GM12878 (cell line): ENCODE measurements around the gene PKM. TPM values are rescaled to one million over a fixed set of nuclear protein-coding genes. Genes with fewer than 3 reads are reported as not detected.

Source experiments
- ATAC-seq: fragments of 200-7000 bp; cut with Tn5 transposase; 3 replicates; pipeline ENCODE4 v1.9.1; 2020; ENCODE audit warnings: mild to moderate bottlenecking, moderate library complexity
- BruUV-seq: library from RNA; stranded (reverse); fragments of 400-500 nt; replicated peaks from 2 replicates; lab custom pipeline; 2021; lab: Mats Ljungman, UMichigan
- CTCF ChIA-PET: fragments of 300-600 bp; sonication (Branson Sonifier 250); formaldehyde crosslinking; extraction: SDS; loops from one replicate; lab custom pipeline; 2021; ENCODE audit warnings: inconsistent platforms; lab: Yijun Ruan, JAX
- POLR2A ChIA-PET: fragments of 350-600 bp; formaldehyde crosslinking; extraction: SDS; loops from one replicate; lab custom pipeline; 2021; ENCODE audit warnings: inconsistent platforms; lab: Charles Lee
- RAD21 ChIA-PET: fragments of 300-600 bp; sonication (Branson Sonifier 250); formaldehyde crosslinking; loops from one replicate; lab custom pipeline; 2023; ENCODE audit warnings: antibody characterized with exemption; ENCODE audit not compliant: unreplicated experiment; lab: Charles Lee
- SMC1A ChIA-PET: fragments of 300-600 bp; sonication (Branson Sonifier 250); formaldehyde crosslinking; loops from one replicate; lab custom pipeline; 2023; ENCODE audit not compliant: unreplicated experiment, uncharacterized antibody; lab: Charles Lee
- DNase-seq: peaks from one replicate; pipeline ENCODE4 v3.0.0-alpha.2; 2011; ENCODE audit warnings: low read depth, low spot score
- FAIRE-seq: peaks from 3 replicates; lab custom pipeline; 2011; peaks lifted over from hg19 to GRCh38; lab: Jason Lieb, UNC
- H2AFZ ChIP-seq: 2 replicates; pipeline ENCODE4 v1.6.0; 2011; ENCODE audit warnings: low read depth, low read length, control low read depth; ENCODE audit not compliant: control insufficient read depth
- H3K27ac ChIP-seq: 2 replicates; pipeline ENCODE4 v1.5.1; 2011; ENCODE audit warnings: control low read depth; ENCODE audit not compliant: control insufficient read depth, insufficient read depth
- H3K27me3 ChIP-seq, 2 experiments: replicated peaks in 1 of 2; 2 replicates each; pipeline versions ENCODE4 v1.6.0 to v1.6.1; 2011; ENCODE audit warnings: low read length in 1 of 2; ENCODE audit not compliant: control insufficient read depth in 2 of 2, insufficient read depth in 2 of 2
- H3K36me3 ChIP-seq, 2 experiments: 2 replicates each; pipeline ENCODE4 v1.5.1; 2011; ENCODE audit warnings: low read length in 1 of 2; ENCODE audit not compliant: control insufficient read depth in 2 of 2, insufficient read depth in 2 of 2
- H3K4me1 ChIP-seq: 2 replicates; pipeline ENCODE4 v1.6.1; 2011; ENCODE audit warnings: mild to moderate bottlenecking, low read length, moderate library complexity, mixed read lengths; ENCODE audit not compliant: control insufficient read depth, insufficient read depth
- H3K4me2 ChIP-seq: 2 replicates; pipeline ENCODE4 v1.6.0; 2011; ENCODE audit warnings: control low read depth; ENCODE audit not compliant: control insufficient read depth, insufficient read depth
- H3K4me3 ChIP-seq: fragments of 200-600 bp; sonication (generic); 2 replicates; pipeline ENCODE4 v1.5.1; 2016
- H3K79me2 ChIP-seq: 2 replicates; pipeline ENCODE4 v1.6.0; 2011; ENCODE audit warnings: low read length; ENCODE audit not compliant: control insufficient read depth, insufficient read depth
- H3K9ac ChIP-seq: 2 replicates; pipeline ENCODE4 v1.8.0; 2011; ENCODE audit warnings: low read length, control low read depth, mixed read lengths; ENCODE audit not compliant: control insufficient read depth, insufficient read depth
- H3K9me3 ChIP-seq: replicated peaks from 3 replicates; pipeline ENCODE4 v1.5.1; 2011; ENCODE audit warnings: mild to moderate bottlenecking, low read length; ENCODE audit not compliant: control insufficient read depth, insufficient read depth
- H4K20me1 ChIP-seq: 2 replicates; pipeline ENCODE4 v1.6.0; 2011; ENCODE audit not compliant: control insufficient read depth, insufficient read depth
- WGBS: methylation state at CpG from one replicate; pipeline ENCODE4 v1.1.6; 2016; ENCODE audit warnings: low lambda C conversion rate; ENCODE audit not compliant: insufficient replicate concordance, insufficient coverage; ENCODE audit errors: missing lambda C conversion rate; 5-methylcytosine and 5-hydroxymethylcytosine counted together
- in situ Hi-C: fragments of 300-500 bp; cut with MboI; formaldehyde crosslinking; loops from 9 replicates; pipeline ENCODE4 v1.14.3; 2018; ENCODE audit warnings: mixed read lengths
- intact Hi-C: fragments of 100-400 bp; cut with micrococcal nuclease; formaldehyde crosslinking; loops from one replicate; pipeline ENCODE4 v1.14.2; 2022; ENCODE audit not compliant: unreplicated experiment
- polyA plus RNA-seq, 11 experiments: library from polyadenylated mRNA; depleted of rRNA in 4 of 11; unstranded in 6 of 11; stranded (reverse) in 5 of 11; fragments of >200 nt; fragmentation: Nextera tagmentation in 4 of 11; fragmentation: Illumina TruSeq in 1 of 11; extraction: Ambion mirVana in 4 of 11; extraction: Trizol in 1 of 11; gene quantifications; 1 replicate in 1 of 11; 2 replicates in 10 of 11; pipeline versions ENCODE4 v1.2.1 to v1.2.3, GENCODE V29; 2011 to 2016; ENCODE audit warnings: inconsistent platforms in 2 of 11, missing spikeins in 2 of 11, low read depth in 1 of 11
- total RNA-seq, 4 experiments: library from RNA; depleted of rRNA in 3 of 4; stranded (reverse); fragments of >200 nt in 3 of 4; fragmentation: Illumina TruSeq in 1 of 4; extraction: Trizol in 1 of 4; gene quantifications; 2 replicates each; pipeline versions ENCODE4 v1.2.1 to v1.2.3, GENCODE V29; 2013 to 2021
- TF ChIP-seq, protein P1 (sequence below): fragments of 450-650 bp; IDR thresholded peaks from 2 replicates; pipeline ENCODE4 v1.6.1; 2017; ENCODE audit warnings: mild to moderate bottlenecking, moderate library complexity

The PKM gene
- total and polyA plus RNA-seq, 10 of the 15 experiments (the other 5 are each of a cell fraction or from before 2014, with no cell fraction given): 491 to 2,011 (median 1,433) TPM

DNA sequence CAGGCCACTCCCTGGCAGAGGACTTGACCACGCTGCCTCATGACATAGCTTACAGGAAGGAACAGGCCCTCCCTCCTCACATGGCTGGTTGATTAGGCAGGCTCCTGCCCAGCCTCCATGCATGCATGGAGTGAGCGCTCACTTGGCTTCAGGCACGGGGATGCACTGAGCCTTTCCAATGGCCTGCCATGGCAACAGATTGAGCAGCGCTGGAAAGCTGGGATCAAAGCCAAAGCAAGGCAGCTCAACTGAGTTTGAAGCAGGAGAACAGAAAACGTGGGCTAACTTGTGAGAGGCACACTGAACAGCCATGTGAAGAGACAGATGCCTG is 27.5 kb downstream of the PKM start:
- no peak for DNase-seq
- Histone ChIP-seq H3K79me2 (no peaks in the 10 kb centered on the region), H4K20me1 (peaks cover 26% of the 10 kb centered on the region), H3K36me3 (peaks cover 80 to 83% of the 10 kb centered on the region in 2 experiments), H3K4me1 (no peaks in the 10 kb centered on the region), H3K27ac (no peak overlapping the region), H2AFZ (no peak overlapping the region), H3K27me3 (no peaks in the 10 kb centered on the region), H3K4me2 (no peak overlapping the region), H3K4me3 (no peak overlapping the region), H3K9ac (no peak overlapping the region), H3K9me3 (no peaks in the 10 kb centered on the region)
- in situ Hi-C loops (no loop called here), intact Hi-C loops (no loop called here)
- WGBS: 75% methylated on average over 5 of the region's 5 CpGs
- ChIA-PET CTCF (no interaction called here), RAD21 (interaction anchor here (1.0 kb wide), 1 partner anchor 23 kb away, joined by 4 read pairs; no protein-coding TSS in a partner anchor), SMC1A (interaction anchor here (1.1 kb wide), 1 partner anchor 35 kb away, joined by 3 read pairs; no protein-coding TSS in a partner anchor), POLR2A (no interaction called here)
- FAIRE-seq: no peak
- TF ChIP-seq, protein P1, sequence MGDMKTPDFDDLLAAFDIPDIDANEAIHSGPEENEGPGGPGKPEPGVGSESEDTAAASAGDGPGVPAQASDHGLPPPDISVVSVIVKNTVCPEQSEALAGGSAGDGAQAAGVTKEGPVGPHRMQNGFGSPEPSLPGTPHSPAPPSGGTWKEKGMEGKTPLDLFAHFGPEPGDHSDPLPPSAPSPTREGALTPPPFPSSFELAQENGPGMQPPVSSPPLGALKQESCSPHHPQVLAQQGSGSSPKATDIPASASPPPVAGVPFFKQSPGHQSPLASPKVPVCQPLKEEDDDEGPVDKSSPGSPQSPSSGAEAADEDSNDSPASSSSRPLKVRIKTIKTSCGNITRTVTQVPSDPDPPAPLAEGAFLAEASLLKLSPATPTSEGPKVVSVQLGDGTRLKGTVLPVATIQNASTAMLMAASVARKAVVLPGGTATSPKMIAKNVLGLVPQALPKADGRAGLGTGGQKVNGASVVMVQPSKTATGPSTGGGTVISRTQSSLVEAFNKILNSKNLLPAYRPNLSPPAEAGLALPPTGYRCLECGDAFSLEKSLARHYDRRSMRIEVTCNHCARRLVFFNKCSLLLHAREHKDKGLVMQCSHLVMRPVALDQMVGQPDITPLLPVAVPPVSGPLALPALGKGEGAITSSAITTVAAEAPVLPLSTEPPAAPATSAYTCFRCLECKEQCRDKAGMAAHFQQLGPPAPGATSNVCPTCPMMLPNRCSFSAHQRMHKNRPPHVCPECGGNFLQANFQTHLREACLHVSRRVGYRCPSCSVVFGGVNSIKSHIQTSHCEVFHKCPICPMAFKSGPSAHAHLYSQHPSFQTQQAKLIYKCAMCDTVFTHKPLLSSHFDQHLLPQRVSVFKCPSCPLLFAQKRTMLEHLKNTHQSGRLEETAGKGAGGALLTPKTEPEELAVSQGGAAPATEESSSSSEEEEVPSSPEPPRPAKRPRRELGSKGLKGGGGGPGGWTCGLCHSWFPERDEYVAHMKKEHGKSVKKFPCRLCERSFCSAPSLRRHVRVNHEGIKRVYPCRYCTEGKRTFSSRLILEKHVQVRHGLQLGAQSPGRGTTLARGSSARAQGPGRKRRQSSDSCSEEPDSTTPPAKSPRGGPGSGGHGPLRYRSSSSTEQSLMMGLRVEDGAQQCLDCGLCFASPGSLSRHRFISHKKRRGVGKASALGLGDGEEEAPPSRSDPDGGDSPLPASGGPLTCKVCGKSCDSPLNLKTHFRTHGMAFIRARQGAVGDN: no peak
- ATAC-seq: no peak
- BruUV-seq: no TSS peak
